Vagina (tissue), 2 donors: ENCODE data around the gene PARP9. TPM values are rescaled to one million over a fixed set of nuclear protein-coding genes. Genes with fewer than 3 reads are reported as not detected.

ENCODE experiments used
- DNase-seq, 2 donors: peaks; one replicate each; pipeline ENCODE4 v3.0.0-alpha.2; 2017; ENCODE audit errors: extremely low spot score in 2 of 2
- H3K27ac ChIP-seq: fragments of 200-600 bp; sonication (generic); one replicate; pipeline ENCODE4 v1.5.1; 2019
- H3K27me3 ChIP-seq: fragments of 200-600 bp; sonication (generic); one replicate; pipeline ENCODE4 v1.5.1; 2019
- H3K36me3 ChIP-seq, 2 donors: fragments of 200-600 bp; sonication (generic); one replicate each; pipeline ENCODE4 v1.5.1; 2017 to 2019
- H3K4me1 ChIP-seq: fragments of 200-600 bp; sonication (generic); one replicate; pipeline ENCODE4 v1.5.1; 2019
- H3K4me3 ChIP-seq, 2 donors: fragments of 200-600 bp; sonication (generic); 1 replicate in 1 of 2; 2 replicates in 1 of 2; pipeline ENCODE4 v1.5.1; 2016 to 2019
- H3K9me3 ChIP-seq: fragments of 200-600 bp; sonication (generic); one replicate; pipeline ENCODE4 v1.5.1; 2019
- CTCF ChIP-seq, 3 experiments: fragments of 450-650 bp in 2 of 3; fragments of 200-600 bp in 1 of 3; sonication (generic) in 1 of 3; IDR thresholded peaks; one replicate each; pipeline ENCODE4 v1.5.1; 2017 to 2019; ENCODE audit warnings: antibody characterized with exemption in 3 of 3, mild to moderate bottlenecking in 2 of 3, moderate library complexity in 2 of 3
- POLR2A ChIP-seq, 2 donors: fragments of 450-650 bp; IDR thresholded peaks; one replicate each; pipeline ENCODE4 v1.6.1; 2017; ENCODE audit warnings: antibody characterized with exemption in 2 of 2, mild to moderate bottlenecking in 2 of 2, moderate library complexity in 2 of 2
- POLR2AphosphoS5 ChIP-seq, 2 donors: sonication (generic); formaldehyde crosslinking; IDR thresholded peaks; one replicate each; pipeline ENCODE4 v1.9.0; 2017; ENCODE audit warnings: antibody characterized with exemption in 2 of 2, mild to moderate bottlenecking in 2 of 2, low read depth in 1 of 2; ENCODE audit not compliant: insufficient read depth in 1 of 2
- intact Hi-C: fragments of 100-400 bp; cut with DNase I; formaldehyde crosslinking; loops from one replicate; pipeline ENCODE4 v1.15.1; 2023
- small RNA-seq: library from RNA; depleted of rRNA; stranded (forward); fragments of <200 nt; gene quantifications from one replicate; pipeline ENCODE3, GENCODE V24; 2016
- total RNA-seq: library from RNA; depleted of rRNA; stranded (reverse); fragments of >200 nt; gene quantifications from one replicate; pipeline ENCODE4 v1.2.3, GENCODE V29; 2016

The PARP9 gene
- total RNA-seq, 1 donor from 2014 or later = 19.4 TPM

GRCh38 chr3:122481390-122481789 lies 82.7 kb downstream of the PARP9 start:
- no peaks in the 10 kb centered on the region for H3K27me3 ChIP-seq
- intact Hi-C loops = no loop called here
- no peaks in the 10 kb centered on the region for H3K36me3 ChIP-seq
- DNase-seq = no peak
- H3K9me3 ChIP-seq = no peaks in the 10 kb centered on the region
- no peak for TF ChIP-seq POLR2AphosphoS5 (IDR thresholded peaks at IDR 0.05; ENCODE audit: insufficient read depth in 1 of 2, low read depth in 1 of 2)
- TF ChIP-seq POLR2A (IDR thresholded peaks at IDR 0.05) = no peak
- no peak for TF ChIP-seq CTCF (IDR thresholded peaks at IDR 0.05)
- peaks cover 17% of the 10 kb centered on the region for H3K4me1 ChIP-seq
- H3K27ac ChIP-seq = no peak overlapping the region
- no peak overlapping the region for H3K4me3 ChIP-seq

Small RNA genes lying within 50 kb of the gene (small RNA-seq; reads per million reads assigned to genes)
- not detected for gene AC096861.1

Other genes starting within 250 kb of the PARP9 start
- gene CSTA, start 239.1 kb downstream of the PARP9 start, total RNA-seq = 95.5 TPM
- 14.2 TPM for gene MIX23, start 181.1 kb downstream of the PARP9 start, total RNA-seq
- 29.7 TPM for gene FAM162A, start 180.1 kb downstream of the PARP9 start, total RNA-seq
- 1.5 TPM for gene WDR5B, start 148.2 kb downstream of the PARP9 start, total RNA-seq
- gene KPNA1, start 49.4 kb downstream of the PARP9 start, total RNA-seq = 54.0 TPM
- gene DTX3L, start within 50 bp of the PARP9 start, total RNA-seq = 17.7 TPM
- 5.9 TPM for gene PARP15, start 13.3 kb upstream of the PARP9 start, total RNA-seq
- gene PARP14, start 116.5 kb upstream of the PARP9 start, total RNA-seq = 44.4 TPM
- 9.8 TPM for gene HSPBAP1, start 229.5 kb upstream of the PARP9 start, total RNA-seq
- 15.7 TPM for gene SLC49A4, start 230.8 kb upstream of the PARP9 start, total RNA-seq